A673 (cell line): ENCODE results near the gene SNTG2. TPM values are rescaled to one million over a fixed set of nuclear protein-coding genes. Genes with fewer than 3 reads are reported as not detected.
A peak's percentile ranks its signal among the peaks of the same experiment; 100 is the strongest.

Experiments used
- BruUV-seq: library from RNA; stranded (reverse); fragments of 400-500 nt; replicated peaks from 2 replicates; lab custom pipeline; 2021; lab: Mats Ljungman, UMichigan
- CTCF ChIA-PET: fragments of 300-600 bp; sonication (Branson Sonifier 250); formaldehyde crosslinking; loops from one replicate; lab custom pipeline; 2022; ENCODE audit warnings: antibody characterized with exemption; lab: Charles Lee
- POLR2A ChIA-PET: fragments of 300-600 bp; sonication (Branson Sonifier 250); formaldehyde crosslinking; loops from one replicate; lab custom pipeline; 2022; ENCODE audit warnings: antibody characterized with exemption; ENCODE audit not compliant: low non-redundant PET; lab: Charles Lee
- DNase-seq: peaks from one replicate; pipeline ENCODE4 v3.0.0-alpha.2; 2015; ENCODE audit warnings: low spot score
- H3K27ac ChIP-seq: fragments of 200-600 bp; sonication (generic); 2 replicates; pipeline ENCODE4 v1.5.1; 2016; ENCODE audit warnings: mixed run types, low read depth, mild to moderate bottlenecking, mixed read lengths, antibody characterized with exemption, low read length; ENCODE audit not compliant: poor library complexity, severe bottlenecking
- H3K27me3 ChIP-seq: fragments of 200-600 bp; sonication (generic); replicated peaks from 2 replicates; pipeline ENCODE4 v1.6.1; 2017; ENCODE audit warnings: mixed run types, low read depth, mild to moderate bottlenecking, mixed read lengths, antibody characterized with exemption, low read length; ENCODE audit not compliant: insufficient read depth, poor library complexity
- H3K36me3 ChIP-seq: fragments of 200-600 bp; sonication (generic); 2 replicates; pipeline ENCODE4 v1.6.1; 2016; ENCODE audit warnings: mixed run types, mild to moderate bottlenecking, mixed read lengths, antibody characterized with exemption, low read length; ENCODE audit not compliant: insufficient read depth, poor library complexity, severe bottlenecking
- H3K4me1 ChIP-seq: fragments of 200-600 bp; sonication (generic); 2 replicates; pipeline ENCODE4 v1.6.1; 2017; ENCODE audit warnings: mixed run types, mild to moderate bottlenecking, mixed read lengths, antibody characterized with exemption, low read length; ENCODE audit not compliant: insufficient read depth, poor library complexity, severe bottlenecking
- H3K4me3 ChIP-seq: fragments of 200-600 bp; sonication (generic); 2 replicates; pipeline ENCODE4 v1.5.1; 2016; ENCODE audit warnings: low read depth, mixed run types, mild to moderate bottlenecking, mixed read lengths, low read length; ENCODE audit not compliant: poor library complexity, severe bottlenecking
- H3K9me3 ChIP-seq: fragments of 200-600 bp; sonication (generic); 2 replicates; pipeline ENCODE4 v1.6.1; 2016; ENCODE audit warnings: mixed run types, low read depth, mild to moderate bottlenecking, mixed read lengths, antibody characterized with exemption, low read length; ENCODE audit not compliant: poor library complexity, severe bottlenecking
- CTCF ChIP-seq: fragments of 300-800, 200-600 bp; sonication (generic); conservative IDR thresholded peaks from 2 replicates; pipeline ENCODE4 v1.5.1; 2017; ENCODE audit warnings: low read depth, mild to moderate bottlenecking, antibody characterized with exemption, low read length, moderate library complexity, mixed read lengths
- EZH2 ChIP-seq: fragments of 200-600 bp; sonication (generic); IDR thresholded peaks from 2 replicates; pipeline ENCODE4 v1.6.1; 2017; ENCODE audit warnings: borderline replicate concordance, low read depth, mild to moderate bottlenecking, mixed read lengths, antibody characterized with exemption, low read length; ENCODE audit not compliant: poor library complexity, severe bottlenecking
- intact Hi-C: fragments of 100-400 bp; cut with micrococcal nuclease; formaldehyde crosslinking; loops from one replicate; pipeline ENCODE4 v1.10.0; 2022; ENCODE audit not compliant: unreplicated experiment
- total RNA-seq: library from RNA; stranded (reverse); gene quantifications from 2 replicates; pipeline ENCODE4 v1.2.3, GENCODE V29; 2021

SNTG2 gene
- total RNA-seq, 1 experiment from 2014 or later: 3.7 TPM

GRCh38 chr2:1406434-1406833, 455.8 kb downstream of the SNTG2 start:
- ChIA-PET POLR2A (no interaction called here), CTCF (no interaction called here)
- no peak for DNase-seq
- Histone ChIP-seq H3K36me3 (no peaks in the 10 kb centered on the region), H3K4me1 (peaks cover 8% of the 10 kb centered on the region), H3K27ac (no peak overlapping the region), H3K9me3 (no peaks in the 10 kb centered on the region), H3K27me3 (no peaks in the 10 kb centered on the region), H3K4me3 (no peak overlapping the region)
- no TSS peak for BruUV-seq
- no peak for TF ChIP-seq CTCF
- TF ChIP-seq EZH2: no peak
- intact Hi-C loops: no loop called here

GRCh38 chr2:1407950-1408675, 457.5 kb downstream of the SNTG2 start:
- Histone ChIP-seq H3K4me3 (no peak overlapping the region), H3K9me3 (no peaks in the 10 kb centered on the region), H3K27ac (no peak overlapping the region), H3K4me1 (peaks cover 8% of the 10 kb centered on the region), H3K27me3 (no peaks in the 10 kb centered on the region), H3K36me3 (no peaks in the 10 kb centered on the region)
- ChIA-PET CTCF (no interaction called here), POLR2A (interaction anchor here (0.6 kb wide), 1 partner anchor 698 kb away, joined by 3 read pairs; no protein-coding TSS in a partner anchor)
- intact Hi-C loops: no loop called here
- BruUV-seq: no TSS peak
- TF ChIP-seq CTCF (no peak), EZH2 (no peak)
- DNase-seq: peak; percentile 56

GRCh38 chr2:1413156-1413710, 462.6 kb downstream of the SNTG2 start, which contains the start of gene TPO:
TSS of gene TPO (plus strand) at chr2:1413463. CDS start at chr2:1414409, 946 bp downstream.
- Histone ChIP-seq H3K27ac (no peak within 1 kb of the TSS), H3K27me3 (no peaks in the 10 kb centered on the region), H3K4me3 (no peak within 1 kb of the TSS), H3K36me3 (no peaks in the 10 kb centered on the region), H3K4me1 (peaks cover 6% of the 10 kb centered on the region), H3K9me3 (no peaks in the 10 kb centered on the region)
- CTCF ChIA-PET: no interaction called here
- no peak for DNase-seq
- intact Hi-C loops: no loop called here
- TF ChIP-seq CTCF: no peak
- no peak for TF ChIP-seq EZH2
- BruUV-seq: no TSS peak
- POLR2A ChIA-PET: no interaction called here
